ENCODE data around the gene RIPPLY3. TPM values are rescaled to one million over a fixed set of nuclear protein-coding genes. Genes with fewer than 3 reads are reported as not detected.
"Not testable (repeated sequence)": the region's sequence is repeated elsewhere in the genome, so short reads cannot be mapped to it uniquely, and the experiment has no call there.

RIPPLY3 gene
- total RNA-seq, 1 donor from 2014 or later = not detected

DNA sequence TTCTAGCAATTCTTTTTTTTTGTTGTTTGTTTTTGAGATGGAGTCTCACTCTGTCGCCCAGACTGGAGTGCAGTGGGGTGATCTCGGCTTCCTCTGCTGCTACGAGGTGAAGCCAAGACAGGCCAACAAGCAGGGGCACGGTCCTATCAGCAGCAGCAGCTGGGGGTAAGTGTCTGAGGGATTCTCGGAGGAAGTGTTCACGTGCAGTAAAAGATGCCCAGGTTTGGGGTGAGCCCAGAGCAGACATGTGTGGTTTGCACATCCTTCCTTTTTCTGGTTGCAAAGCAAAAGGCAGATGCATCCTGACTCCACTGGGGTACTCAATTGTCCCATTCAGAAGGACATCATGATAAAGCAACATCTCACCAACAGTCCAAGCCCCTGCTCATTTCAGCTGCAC lies 38.6 kb downstream of the RIPPLY3 start:
- TF ChIP-seq EZH2 (IDR thresholded peaks at IDR 0.05; ENCODE audit: insufficient read depth, low read length) = no peak
- TF ChIP-seq, protein P1, sequence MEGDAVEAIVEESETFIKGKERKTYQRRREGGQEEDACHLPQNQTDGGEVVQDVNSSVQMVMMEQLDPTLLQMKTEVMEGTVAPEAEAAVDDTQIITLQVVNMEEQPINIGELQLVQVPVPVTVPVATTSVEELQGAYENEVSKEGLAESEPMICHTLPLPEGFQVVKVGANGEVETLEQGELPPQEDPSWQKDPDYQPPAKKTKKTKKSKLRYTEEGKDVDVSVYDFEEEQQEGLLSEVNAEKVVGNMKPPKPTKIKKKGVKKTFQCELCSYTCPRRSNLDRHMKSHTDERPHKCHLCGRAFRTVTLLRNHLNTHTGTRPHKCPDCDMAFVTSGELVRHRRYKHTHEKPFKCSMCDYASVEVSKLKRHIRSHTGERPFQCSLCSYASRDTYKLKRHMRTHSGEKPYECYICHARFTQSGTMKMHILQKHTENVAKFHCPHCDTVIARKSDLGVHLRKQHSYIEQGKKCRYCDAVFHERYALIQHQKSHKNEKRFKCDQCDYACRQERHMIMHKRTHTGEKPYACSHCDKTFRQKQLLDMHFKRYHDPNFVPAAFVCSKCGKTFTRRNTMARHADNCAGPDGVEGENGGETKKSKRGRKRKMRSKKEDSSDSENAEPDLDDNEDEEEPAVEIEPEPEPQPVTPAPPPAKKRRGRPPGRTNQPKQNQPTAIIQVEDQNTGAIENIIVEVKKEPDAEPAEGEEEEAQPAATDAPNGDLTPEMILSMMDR (IDR thresholded peaks at IDR 0.05; ENCODE audit: insufficient read depth, low read depth, low read length) = no peak
- H4K20me1 ChIP-seq (ENCODE audit: insufficient read depth, low read length) = no peaks in the 10 kb centered on the region
- no peak overlapping the region for H3K27ac ChIP-seq (ENCODE audit: low read depth, low read length)
- no peaks in the 10 kb centered on the region for H3K36me3 ChIP-seq (ENCODE audit: insufficient read depth, low read length)
- DNase-seq (ENCODE audit: low read depth) (no peak), FAIRE-seq (no peak)
- H3K27me3 Mint-ChIP-seq (ENCODE audit: low read depth, unreplicated experiment) = peaks cover 13% of the 10 kb centered on the region
- H3K36me3 Mint-ChIP-seq (ENCODE audit: low read depth, unreplicated experiment) = no peaks in the 10 kb centered on the region
- H3K4me1 Mint-ChIP-seq (ENCODE audit: low read depth, unreplicated experiment) = no peaks in the 10 kb centered on the region
- H3K9ac ChIP-seq (ENCODE audit: low read length) = no peak overlapping the region
- no peak overlapping the region for H3K4me2 ChIP-seq (ENCODE audit: low read length)
- H3K9me3 ChIP-seq (ENCODE audit: insufficient read depth, low read depth, low read length) = no peaks in the 10 kb centered on the region
- no peak overlapping the region for H3K27ac Mint-ChIP-seq (ENCODE audit: unreplicated experiment)
- no peaks in the 10 kb centered on the region for H3K27me3 ChIP-seq (ENCODE audit: insufficient read depth, low read length)
- no peaks in the 10 kb centered on the region for H3K9me3 Mint-ChIP-seq (ENCODE audit: unreplicated experiment)
- no peak overlapping the region for H3K4me3 Mint-ChIP-seq (ENCODE audit: unreplicated experiment)
- H2AFZ ChIP-seq (ENCODE audit: low read depth, low read length) = no peak overlapping the region
- no peak overlapping the region for H3K4me3 ChIP-seq (ENCODE audit: insufficient read depth, low read depth, low read length)
- no peaks in the 10 kb centered on the region for H3K4me1 ChIP-seq (ENCODE audit: insufficient read depth, low read length)
- H3K79me2 ChIP-seq (ENCODE audit: insufficient read depth, low read length) = no peaks in the 10 kb centered on the region

DNA sequence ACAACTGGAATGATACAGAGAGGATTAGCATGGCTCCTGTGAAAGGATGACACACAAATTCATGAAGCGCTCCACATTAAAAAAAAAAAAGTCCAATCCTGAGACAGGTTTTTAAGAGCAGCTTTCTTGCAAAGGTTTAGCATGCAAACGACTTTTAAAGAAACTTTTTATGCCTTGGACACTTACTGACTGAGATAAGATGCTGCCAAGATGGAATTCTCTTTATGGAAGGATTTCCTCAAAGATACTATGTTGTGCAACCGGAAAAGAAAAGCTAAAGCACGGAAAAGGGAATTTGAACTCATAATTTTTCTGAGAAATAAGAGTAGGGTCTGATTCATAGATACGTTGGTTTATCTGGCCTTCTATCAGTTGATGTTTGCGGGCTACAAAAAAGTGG lies 39.1 kb downstream of the RIPPLY3 start:
- DNase-seq (ENCODE audit: low read depth) (no peak), FAIRE-seq (no peak)
- H3K36me3 Mint-ChIP-seq (ENCODE audit: low read depth, unreplicated experiment) = no peaks in the 10 kb centered on the region
- no peaks in the 10 kb centered on the region for H3K4me1 ChIP-seq (ENCODE audit: insufficient read depth, low read length)
- no peak overlapping the region for H2AFZ ChIP-seq (ENCODE audit: low read depth, low read length)
- no peak overlapping the region for H3K27ac ChIP-seq (ENCODE audit: low read depth, low read length)
- H4K20me1 ChIP-seq (ENCODE audit: insufficient read depth, low read length) = no peaks in the 10 kb centered on the region
- no peak overlapping the region for H3K4me3 ChIP-seq (ENCODE audit: insufficient read depth, low read depth, low read length)
- no peak overlapping the region for H3K4me2 ChIP-seq (ENCODE audit: low read length)
- no peak overlapping the region for H3K9ac ChIP-seq (ENCODE audit: low read length)
- H3K27me3 ChIP-seq (ENCODE audit: insufficient read depth, low read length) = no peaks in the 10 kb centered on the region
- peaks cover 13% of the 10 kb centered on the region for H3K27me3 Mint-ChIP-seq (ENCODE audit: low read depth, unreplicated experiment)
- H3K9me3 ChIP-seq (ENCODE audit: insufficient read depth, low read depth, low read length) = no peaks in the 10 kb centered on the region
- H3K27ac Mint-ChIP-seq (ENCODE audit: unreplicated experiment) = no peak overlapping the region
- H3K4me3 Mint-ChIP-seq (ENCODE audit: unreplicated experiment) = no peak overlapping the region
- H3K9me3 Mint-ChIP-seq (ENCODE audit: unreplicated experiment) = no peaks in the 10 kb centered on the region
- H3K4me1 Mint-ChIP-seq (ENCODE audit: low read depth, unreplicated experiment) = no peaks in the 10 kb centered on the region
- H3K36me3 ChIP-seq (ENCODE audit: insufficient read depth, low read length) = no peaks in the 10 kb centered on the region
- TF ChIP-seq, protein P1 (IDR thresholded peaks at IDR 0.05; ENCODE audit: insufficient read depth, low read depth, low read length) = no peak
- TF ChIP-seq EZH2 (IDR thresholded peaks at IDR 0.05; ENCODE audit: insufficient read depth, low read length) = no peak
- no peaks in the 10 kb centered on the region for H3K79me2 ChIP-seq (ENCODE audit: insufficient read depth, low read length)

DNA sequence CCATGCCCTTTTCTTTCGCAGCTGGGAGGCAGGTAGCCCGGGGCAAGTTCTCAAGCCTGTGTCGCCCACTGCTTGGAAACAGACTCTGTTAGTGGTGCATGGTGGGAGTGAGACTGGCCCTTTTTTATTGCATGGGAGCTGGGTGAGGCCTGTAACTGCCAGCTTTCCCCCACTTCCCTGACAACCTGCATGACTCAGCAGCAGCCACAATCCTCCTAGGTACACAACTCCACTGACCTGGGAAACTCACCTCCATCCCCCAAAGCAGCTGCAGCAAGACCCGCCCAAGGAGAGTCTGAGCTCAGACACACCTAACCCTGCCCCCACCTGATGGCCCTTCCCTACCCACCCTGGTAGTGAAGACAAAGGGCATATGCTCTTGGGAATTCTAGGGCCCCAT lies 40.6 kb downstream of the RIPPLY3 start:
- Mint-ChIP-seq H3K36me3 (ENCODE audit: low read depth, unreplicated experiment) (no peaks in the 10 kb centered on the region), H3K9me3 (ENCODE audit: unreplicated experiment) (no peaks in the 10 kb centered on the region), H3K4me3 (ENCODE audit: unreplicated experiment) (no peak overlapping the region), H3K27ac (ENCODE audit: unreplicated experiment) (no peak overlapping the region), H3K4me1 (ENCODE audit: low read depth, unreplicated experiment) (no peaks in the 10 kb centered on the region), H3K27me3 (ENCODE audit: low read depth, unreplicated experiment) (peaks cover 13% of the 10 kb centered on the region)
- Histone ChIP-seq H3K4me1 (ENCODE audit: insufficient read depth, low read length) (no peaks in the 10 kb centered on the region), H3K9me3 (ENCODE audit: insufficient read depth, low read depth, low read length) (no peaks in the 10 kb centered on the region), H3K4me2 (ENCODE audit: low read length) (no peak overlapping the region), H4K20me1 (ENCODE audit: insufficient read depth, low read length) (no peaks in the 10 kb centered on the region), H2AFZ (ENCODE audit: low read depth, low read length) (no peak overlapping the region), H3K27ac (ENCODE audit: low read depth, low read length) (no peak overlapping the region), H3K4me3 (ENCODE audit: insufficient read depth, low read depth, low read length) (no peak overlapping the region), H3K9ac (ENCODE audit: low read length) (no peak overlapping the region), H3K27me3 (ENCODE audit: insufficient read depth, low read length) (no peaks in the 10 kb centered on the region), H3K36me3 (ENCODE audit: insufficient read depth, low read length) (no peaks in the 10 kb centered on the region), H3K79me2 (ENCODE audit: insufficient read depth, low read length) (no peaks in the 10 kb centered on the region)
- TF ChIP-seq EZH2 (IDR thresholded peaks at IDR 0.05; ENCODE audit: insufficient read depth, low read length) = no peak
- TF ChIP-seq, protein P1 (IDR thresholded peaks at IDR 0.05; ENCODE audit: insufficient read depth, low read depth, low read length) = no peak
- DNase-seq (ENCODE audit: low read depth) (no peak), FAIRE-seq (no peak)

DNA sequence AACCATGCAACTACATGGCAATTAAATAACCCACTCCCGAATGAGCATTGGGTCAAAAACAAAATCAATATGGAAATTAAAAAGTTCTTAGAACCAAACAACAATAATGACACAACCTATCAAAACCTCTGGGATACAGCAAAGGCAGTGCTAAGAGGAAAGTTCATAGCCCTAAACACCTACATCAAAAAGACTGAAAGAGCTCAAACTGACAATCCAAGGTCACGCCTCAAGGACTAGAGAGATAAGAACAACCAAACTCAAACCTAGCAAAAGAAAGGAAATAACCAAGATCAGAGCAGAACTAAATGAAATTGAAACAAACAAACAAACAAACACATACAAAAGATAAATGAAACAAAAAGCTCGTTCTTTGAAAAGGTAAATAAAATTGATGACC lies 43.2 kb downstream of the RIPPLY3 start:
- not testable (repeated sequence) for H3K36me3 Mint-ChIP-seq (ENCODE audit: low read depth, unreplicated experiment); DNase-seq (ENCODE audit: low read depth); H3K9ac ChIP-seq (ENCODE audit: low read length); H3K4me2 ChIP-seq (ENCODE audit: low read length); H3K9me3 ChIP-seq (ENCODE audit: insufficient read depth, low read depth, low read length); H2AFZ ChIP-seq (ENCODE audit: low read depth, low read length); H3K4me1 ChIP-seq (ENCODE audit: insufficient read depth, low read length); FAIRE-seq; H3K27ac Mint-ChIP-seq (ENCODE audit: unreplicated experiment); H3K4me3 ChIP-seq (ENCODE audit: insufficient read depth, low read depth, low read length); H4K20me1 ChIP-seq (ENCODE audit: insufficient read depth, low read length); H3K27ac ChIP-seq (ENCODE audit: low read depth, low read length); H3K9me3 Mint-ChIP-seq (ENCODE audit: unreplicated experiment); H3K79me2 ChIP-seq (ENCODE audit: insufficient read depth, low read length); H3K4me1 Mint-ChIP-seq (ENCODE audit: low read depth, unreplicated experiment); H3K36me3 ChIP-seq (ENCODE audit: insufficient read depth, low read length); H3K4me3 Mint-ChIP-seq (ENCODE audit: unreplicated experiment); H3K27me3 ChIP-seq (ENCODE audit: insufficient read depth, low read length)
- peaks cover 10% of the 10 kb centered on the region for H3K27me3 Mint-ChIP-seq (ENCODE audit: low read depth, unreplicated experiment)
